Esophagus muscularis mucosa (tissue), 4 donors: ENCODE results near the gene SPACA7.

Experiments used
- EP300 ChIP-seq: sonication (generic); formaldehyde crosslinking; IDR thresholded peaks from one replicate; pipeline ENCODE4 v1.6.1; 2017; ENCODE audit warnings: antibody characterized with exemption
- POLR2A ChIP-seq: fragments of 450-650 bp; IDR thresholded peaks from one replicate; pipeline ENCODE4 v1.6.1; 2017; ENCODE audit warnings: antibody characterized with exemption, moderate library complexity, mild to moderate bottlenecking, low read depth
- POLR2AphosphoS5 ChIP-seq, 2 donors: sonication (generic); formaldehyde crosslinking; IDR thresholded peaks; one replicate each; pipeline ENCODE4 v1.6.1; 2017; ENCODE audit warnings: antibody characterized with exemption in 2 of 2
- TF ChIP-seq, protein P1 (sequence below), 3 experiments: fragments of 200-600 bp in 2 of 3; fragments of 450-650 bp in 1 of 3; sonication (generic) in 2 of 3; IDR thresholded peaks; one replicate each; pipeline ENCODE4 v1.5.1; 2017 to 2019; ENCODE audit warnings: antibody characterized with exemption in 3 of 3, mild to moderate bottlenecking in 2 of 3, moderate library complexity in 1 of 3

DNA sequence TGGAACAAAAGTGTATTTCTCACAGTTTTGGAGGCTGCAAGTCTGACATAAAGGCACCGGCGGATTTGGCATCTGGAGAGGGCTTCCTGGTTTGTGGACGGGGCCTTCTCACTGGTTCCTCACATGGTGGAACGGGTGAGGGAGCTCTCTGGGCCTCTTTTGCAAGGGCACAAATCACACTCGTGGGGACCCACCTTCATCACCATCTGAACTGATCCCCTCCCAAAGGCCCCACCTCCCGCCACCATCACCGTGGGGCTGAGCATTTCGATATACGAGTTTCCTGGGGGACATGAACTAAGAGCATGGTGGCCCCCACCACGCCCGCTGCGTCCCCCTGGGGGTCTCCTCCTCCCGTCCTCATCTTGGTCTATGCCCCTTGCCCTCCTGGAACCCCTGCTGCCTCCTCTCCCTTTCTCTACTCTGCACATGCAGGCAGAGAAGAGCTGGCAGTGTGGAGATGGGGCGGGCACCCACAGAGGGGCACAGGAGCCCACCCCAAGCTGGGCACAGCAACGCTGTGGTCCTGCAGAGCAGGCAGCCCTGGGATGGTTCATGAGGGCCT, 20.8 kb upstream of the SPACA7 start:
- TF ChIP-seq EP300 = no peak
- TF ChIP-seq, protein P1, sequence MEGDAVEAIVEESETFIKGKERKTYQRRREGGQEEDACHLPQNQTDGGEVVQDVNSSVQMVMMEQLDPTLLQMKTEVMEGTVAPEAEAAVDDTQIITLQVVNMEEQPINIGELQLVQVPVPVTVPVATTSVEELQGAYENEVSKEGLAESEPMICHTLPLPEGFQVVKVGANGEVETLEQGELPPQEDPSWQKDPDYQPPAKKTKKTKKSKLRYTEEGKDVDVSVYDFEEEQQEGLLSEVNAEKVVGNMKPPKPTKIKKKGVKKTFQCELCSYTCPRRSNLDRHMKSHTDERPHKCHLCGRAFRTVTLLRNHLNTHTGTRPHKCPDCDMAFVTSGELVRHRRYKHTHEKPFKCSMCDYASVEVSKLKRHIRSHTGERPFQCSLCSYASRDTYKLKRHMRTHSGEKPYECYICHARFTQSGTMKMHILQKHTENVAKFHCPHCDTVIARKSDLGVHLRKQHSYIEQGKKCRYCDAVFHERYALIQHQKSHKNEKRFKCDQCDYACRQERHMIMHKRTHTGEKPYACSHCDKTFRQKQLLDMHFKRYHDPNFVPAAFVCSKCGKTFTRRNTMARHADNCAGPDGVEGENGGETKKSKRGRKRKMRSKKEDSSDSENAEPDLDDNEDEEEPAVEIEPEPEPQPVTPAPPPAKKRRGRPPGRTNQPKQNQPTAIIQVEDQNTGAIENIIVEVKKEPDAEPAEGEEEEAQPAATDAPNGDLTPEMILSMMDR (IDR thresholded peaks at IDR 0.05) = no peak
- no peak for TF ChIP-seq POLR2A
- no peak for TF ChIP-seq POLR2AphosphoS5 (IDR thresholded peaks at IDR 0.05)
